ENCODE measurements around the gene ADGRG3.

ADGRG3 gene

GRCh38 chr16:57658130-57658877 lies 9.8 kb upstream of the ADGRG3 start:
- no peak for DNase-seq (ENCODE audit: low spot score)
- Histone ChIP-seq H3K36me3 (ENCODE audit: low read depth) (peaks cover 97% of the 10 kb centered on the region), H3K4me3 (ENCODE audit: severe bottlenecking) (no peak overlapping the region), H3K27ac (ENCODE audit: poor library complexity, severe bottlenecking) (no peak overlapping the region), H3K4me1 (ENCODE audit: insufficient read depth, poor library complexity, severe bottlenecking) (peaks cover 8% of the 10 kb centered on the region), H3K9me3 (ENCODE audit: severe bottlenecking) (no peaks in the 10 kb centered on the region), H3K27me3 (ENCODE audit: insufficient read depth, poor library complexity, severe bottlenecking) (no peaks in the 10 kb centered on the region)
- ATAC-seq (ENCODE audit: low read depth): no peak
- no peak for TF ChIP-seq CTCF (IDR thresholded peaks at IDR 0.05; ENCODE audit: poor library complexity, severe bottlenecking)

- no peak for TF ChIP-seq CTCF (IDR thresholded peaks at IDR 0.05; ENCODE audit: poor library complexity, severe bottlenecking)
- Histone ChIP-seq H3K4me1 (ENCODE audit: insufficient read depth, poor library complexity, severe bottlenecking) (peaks cover under 1% of the 10 kb centered on the region), H3K27me3 (ENCODE audit: insufficient read depth, poor library complexity, severe bottlenecking) (no peaks in the 10 kb centered on the region), H3K9me3 (ENCODE audit: severe bottlenecking) (no peaks in the 10 kb centered on the region), H3K4me3 (ENCODE audit: severe bottlenecking) (no peak overlapping the region), H3K36me3 (ENCODE audit: low read depth) (peaks cover 92% of the 10 kb centered on the region), H3K27ac (ENCODE audit: poor library complexity, severe bottlenecking) (no peak overlapping the region)
- ATAC-seq (ENCODE audit: low read depth) (no peak), DNase-seq (ENCODE audit: low spot score) (no peak)
These were observed 9.0 kb upstream of the ADGRG3 start for GRCh38 chr16:57658878-57659674.

GRCh38 chr16:57660715-57661463 lies 7.2 kb upstream of the ADGRG3 start:
- DNase-seq (ENCODE audit: low spot score) (no peak), ATAC-seq (ENCODE audit: low read depth) (no peak)
- no peak overlapping the region for H3K4me3 ChIP-seq (ENCODE audit: severe bottlenecking)

GRCh38 chr16:57661510-57661909 lies 6.6 kb upstream of the ADGRG3 start:
- Histone ChIP-seq H3K4me3 (ENCODE audit: severe bottlenecking) (no peak overlapping the region), H3K36me3 (ENCODE audit: low read depth) (peaks cover 79% of the 10 kb centered on the region), H3K27ac (ENCODE audit: poor library complexity, severe bottlenecking) (no peak overlapping the region), H3K9me3 (ENCODE audit: severe bottlenecking) (no peaks in the 10 kb centered on the region), H3K4me1 (ENCODE audit: insufficient read depth, poor library complexity, severe bottlenecking) (no peaks in the 10 kb centered on the region), H3K27me3 (ENCODE audit: insufficient read depth, poor library complexity, severe bottlenecking) (no peaks in the 10 kb centered on the region)
- DNase-seq (ENCODE audit: low spot score): no peak
- no peak for ATAC-seq (ENCODE audit: low read depth)
- no peak for TF ChIP-seq CTCF (IDR thresholded peaks at IDR 0.05; ENCODE audit: poor library complexity, severe bottlenecking)

More at GRCh38 chr16:57660715-57661463, 7.2 kb upstream of the ADGRG3 start:
- TF ChIP-seq CTCF (IDR thresholded peaks at IDR 0.05; ENCODE audit: poor library complexity, severe bottlenecking): no peak
- H3K4me1 ChIP-seq (ENCODE audit: insufficient read depth, poor library complexity, severe bottlenecking): no peaks in the 10 kb centered on the region
- no peaks in the 10 kb centered on the region for H3K9me3 ChIP-seq (ENCODE audit: severe bottlenecking)
- peaks cover 86% of the 10 kb centered on the region for H3K36me3 ChIP-seq (ENCODE audit: low read depth)
- no peak overlapping the region for H3K27ac ChIP-seq (ENCODE audit: poor library complexity, severe bottlenecking)
- H3K27me3 ChIP-seq (ENCODE audit: insufficient read depth, poor library complexity, severe bottlenecking): no peaks in the 10 kb centered on the region
